Effector CD8-positive, alpha-beta T cell (primary cell): ENCODE results near the gene ANKRD28.
"Not testable (repeated sequence)": the region's sequence is repeated elsewhere in the genome, so short reads cannot be mapped to it uniquely, and the experiment has no call there.

Source experiments
- DNase-seq: peaks from one replicate; lab custom pipeline; 2025; lab: John Stamatoyannopoulos, UW

Gene ANKRD28

DNA sequence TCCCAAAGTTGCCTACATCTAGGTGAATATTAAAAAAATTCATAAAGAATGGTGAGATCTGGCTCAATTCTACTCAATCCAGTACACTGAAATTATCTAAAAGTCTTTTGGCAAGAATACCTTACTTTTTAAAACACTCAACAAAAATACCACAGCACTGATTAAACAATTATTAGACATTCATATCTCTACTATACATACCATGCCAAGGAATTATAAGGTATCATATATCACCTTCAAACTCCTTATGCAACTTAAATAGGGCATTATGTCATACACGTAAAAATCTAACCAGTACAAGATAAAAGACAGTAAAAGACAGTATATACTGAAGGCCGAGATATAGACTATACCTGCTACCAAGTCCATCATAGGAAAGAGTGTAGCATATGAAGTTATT, 6.1 kb upstream of the ANKRD28 start:
- no peak for DNase-seq

DNA sequence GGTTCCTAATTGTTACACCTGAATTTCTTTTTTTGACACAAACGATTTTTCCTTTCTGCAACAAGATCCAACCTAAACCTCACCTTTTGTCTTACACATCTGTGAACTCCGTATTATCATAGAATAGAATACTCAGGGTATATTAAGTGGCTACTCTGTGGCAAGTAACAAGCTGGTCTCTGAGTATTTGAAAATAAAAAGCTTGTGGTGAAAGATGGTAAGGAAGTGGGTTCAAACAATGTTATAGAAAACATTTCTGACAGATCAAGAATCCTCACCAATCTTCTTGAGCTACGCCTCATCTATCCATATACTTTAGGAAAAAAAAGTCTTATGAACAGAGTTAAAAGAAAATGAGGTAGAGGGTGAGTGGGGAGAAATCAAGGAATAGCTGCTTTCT, 3.5 kb upstream of the ANKRD28 start:
- DNase-seq, result no peak

DNA sequence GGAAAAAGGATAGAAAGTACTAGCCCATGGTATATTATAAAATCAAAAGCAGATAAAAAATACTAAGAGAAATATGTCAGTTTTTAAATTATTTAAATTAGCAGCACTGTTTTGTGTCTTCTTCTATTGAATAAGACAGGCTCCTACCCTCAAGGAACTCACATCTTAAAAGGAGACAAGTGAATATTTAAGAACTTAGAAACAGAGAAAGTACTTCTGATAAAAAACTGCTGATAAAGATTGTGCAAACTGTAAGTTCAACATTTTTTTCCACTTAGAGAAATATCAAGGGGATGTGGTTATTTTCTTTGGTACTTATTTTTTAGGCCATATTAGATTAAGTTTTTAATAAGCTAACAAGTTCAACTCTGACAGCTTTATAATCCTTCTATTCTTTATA, 3.0 kb upstream of the ANKRD28 start:
- DNase-seq, result no peak

DNA sequence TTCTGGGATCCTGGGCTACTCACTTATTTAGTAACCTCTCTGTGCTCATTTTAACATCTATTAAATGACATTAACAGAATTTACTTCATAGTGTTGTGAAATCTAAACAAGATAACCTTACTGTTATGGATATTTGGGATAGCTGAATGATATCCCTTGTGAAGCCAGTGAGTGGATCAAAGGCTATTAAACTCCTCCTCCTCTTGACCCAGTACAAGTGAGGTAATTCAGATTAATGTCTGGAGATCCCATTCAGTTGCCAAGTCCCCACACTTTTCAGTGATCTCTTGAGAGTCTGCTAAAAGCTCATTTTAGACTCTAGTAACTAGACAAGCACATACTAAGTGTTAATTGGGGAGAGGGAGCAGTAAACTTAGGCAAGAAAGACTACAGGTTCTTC, 2.5 kb upstream of the ANKRD28 start:
- no peak for DNase-seq

DNA sequence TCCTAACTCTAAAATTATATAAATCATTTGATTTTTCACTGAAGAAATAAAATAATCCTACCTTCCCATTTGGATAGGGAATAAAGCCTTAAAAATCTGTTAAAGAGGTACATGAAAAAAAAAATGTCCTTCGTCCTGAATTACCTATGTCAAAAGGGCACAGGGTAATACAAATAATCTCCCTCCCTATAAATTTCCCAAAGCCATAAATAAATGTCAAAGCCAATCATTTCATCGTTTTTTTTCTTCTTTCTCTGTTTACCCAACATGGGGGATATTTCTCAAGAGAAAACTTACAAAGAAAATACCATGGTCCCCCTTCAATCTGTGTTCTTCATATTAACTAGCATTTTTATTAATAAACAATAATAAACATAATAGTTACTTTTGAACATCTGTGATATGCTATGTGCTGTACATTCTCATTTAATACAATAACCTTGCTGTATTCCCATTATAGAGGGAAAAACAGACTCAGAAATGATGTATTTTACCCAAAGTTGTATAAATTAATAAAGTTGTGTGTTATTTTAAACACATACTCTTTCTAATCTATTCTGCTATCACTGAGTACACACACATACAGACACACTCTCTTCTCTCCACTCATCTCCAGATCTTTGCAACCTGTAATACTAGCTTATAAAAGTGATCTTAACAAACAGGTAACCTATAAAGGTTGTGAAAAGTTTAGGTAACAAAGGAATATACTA, 910 bp upstream of the ANKRD28 start:
- DNase-seq, result no peak

DNA sequence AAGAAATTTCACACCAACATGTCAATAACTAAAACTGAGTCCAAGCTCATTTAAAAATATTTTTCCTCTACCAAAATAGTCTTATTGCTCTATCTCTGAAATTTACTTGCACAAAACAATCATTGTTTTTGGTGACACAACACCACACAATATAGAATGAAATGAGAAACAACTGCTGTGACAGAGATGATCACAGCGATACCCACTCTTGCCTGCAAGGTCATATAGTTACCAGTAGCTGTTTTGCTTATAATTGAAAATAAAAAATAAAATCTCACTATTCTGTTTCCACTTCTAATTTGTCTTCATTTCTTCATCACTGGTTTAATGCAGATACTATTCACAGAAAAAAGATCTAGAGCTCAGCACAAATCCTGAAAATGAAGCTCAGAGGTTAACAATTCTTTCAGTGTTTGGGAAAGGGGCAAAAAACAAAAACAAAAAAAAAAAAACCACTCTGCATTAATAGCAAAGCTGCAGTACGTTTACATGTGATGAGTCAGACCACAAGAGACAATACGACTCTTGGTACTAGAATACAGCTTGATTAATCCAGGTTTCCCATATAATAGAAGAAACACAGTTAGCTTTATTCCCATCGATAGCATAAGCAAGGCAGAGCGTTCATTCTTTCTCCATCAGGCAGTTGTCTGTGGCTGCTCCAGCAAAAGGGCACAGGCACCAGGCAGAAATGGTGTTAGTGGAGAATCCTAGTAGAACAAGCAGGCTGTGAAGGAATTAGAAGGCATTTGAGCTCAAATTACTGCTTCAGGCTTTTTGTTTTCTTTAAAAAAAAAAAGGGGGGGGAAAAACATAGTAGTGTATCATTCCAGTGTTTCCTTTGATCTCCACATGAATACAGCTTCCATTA, 773 bp downstream of the ANKRD28 start:
- DNase-seq, result no peak

DNA sequence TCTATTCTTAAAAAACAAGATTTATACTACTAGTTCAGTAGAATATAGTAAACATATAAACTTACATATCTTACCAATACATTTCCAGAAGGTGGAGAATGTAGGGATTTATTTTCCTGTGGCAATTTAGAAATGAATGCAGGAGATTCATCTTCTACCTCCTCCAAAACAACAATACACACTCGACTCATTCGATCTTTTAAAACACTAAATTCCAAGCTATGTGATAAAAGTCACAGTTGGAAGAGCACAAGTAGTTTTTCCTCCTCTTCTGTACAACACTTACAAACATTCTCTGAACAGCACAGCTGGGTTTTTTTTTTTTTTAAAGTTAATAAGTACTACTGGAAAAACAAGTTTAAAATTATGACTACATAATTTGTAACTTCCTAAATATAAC, 1.4 kb downstream of the ANKRD28 start:
- no peak for DNase-seq

DNA sequence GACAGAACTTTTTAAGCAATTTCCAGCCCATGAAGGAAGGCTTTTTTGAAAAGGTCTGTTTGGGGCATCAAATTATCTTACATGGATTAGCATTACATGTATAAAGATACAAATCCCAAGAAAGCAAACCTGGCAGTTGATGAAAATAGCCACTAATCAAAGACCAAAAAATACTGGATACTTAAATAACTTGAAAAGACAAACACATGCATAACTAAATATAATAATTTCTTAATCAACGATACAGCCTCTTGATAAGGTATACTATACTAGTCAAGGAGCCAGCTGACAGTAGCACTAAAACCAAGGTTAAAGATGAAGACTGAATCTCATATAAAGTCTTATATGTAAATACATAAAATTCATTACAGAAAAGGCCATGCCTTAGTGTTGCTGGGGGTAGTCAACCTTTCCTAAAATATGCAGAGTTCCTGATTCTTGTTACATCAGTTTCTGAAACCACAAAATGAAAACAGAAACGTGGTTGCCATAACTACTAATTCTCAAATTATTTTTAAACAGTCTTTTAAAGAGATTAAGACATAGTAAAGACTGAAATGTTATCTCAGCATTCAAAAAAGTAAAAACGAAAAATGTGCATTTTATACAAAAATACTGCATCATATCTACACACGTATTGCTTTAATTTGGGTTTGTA, 2.0 kb downstream of the ANKRD28 start:
- no peak for DNase-seq

DNA sequence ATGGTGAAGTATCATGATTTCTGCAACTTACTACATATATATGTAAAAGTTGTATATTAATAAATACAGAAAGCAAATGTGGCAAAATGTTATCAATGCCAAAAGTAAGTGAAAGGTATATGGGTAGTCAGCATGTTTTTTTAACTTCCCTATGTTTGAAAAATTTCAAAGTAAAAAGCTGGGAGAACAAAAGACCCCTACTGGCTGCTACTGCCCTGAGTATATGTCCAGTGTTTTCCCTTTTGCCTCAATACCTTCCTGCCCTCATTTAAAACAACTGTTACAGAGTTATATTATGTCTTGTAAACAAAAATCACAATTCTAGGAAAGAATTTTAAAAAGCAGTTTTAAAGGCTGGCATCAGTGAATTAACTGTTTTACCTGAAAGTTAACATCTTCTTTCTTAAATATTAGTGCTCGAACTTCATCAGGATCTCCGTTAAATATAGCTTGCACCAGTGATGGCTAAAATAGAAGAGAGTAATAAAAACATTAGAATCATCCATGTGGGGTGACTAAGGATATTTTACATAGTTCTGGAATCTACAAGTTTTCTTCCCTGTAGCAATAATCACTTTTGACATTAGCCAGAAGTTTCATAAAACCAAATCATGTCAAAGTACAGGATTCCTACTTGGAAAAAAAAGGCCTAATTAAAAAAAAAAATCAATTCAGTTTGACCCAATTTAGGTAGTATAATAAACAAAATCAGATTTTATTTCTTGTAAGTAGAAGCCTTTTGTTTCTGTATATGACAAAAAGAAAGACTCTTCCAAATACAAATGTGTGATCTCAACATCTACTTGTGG, 2.7 kb downstream of the ANKRD28 start:
- DNase-seq, result no peak

DNA sequence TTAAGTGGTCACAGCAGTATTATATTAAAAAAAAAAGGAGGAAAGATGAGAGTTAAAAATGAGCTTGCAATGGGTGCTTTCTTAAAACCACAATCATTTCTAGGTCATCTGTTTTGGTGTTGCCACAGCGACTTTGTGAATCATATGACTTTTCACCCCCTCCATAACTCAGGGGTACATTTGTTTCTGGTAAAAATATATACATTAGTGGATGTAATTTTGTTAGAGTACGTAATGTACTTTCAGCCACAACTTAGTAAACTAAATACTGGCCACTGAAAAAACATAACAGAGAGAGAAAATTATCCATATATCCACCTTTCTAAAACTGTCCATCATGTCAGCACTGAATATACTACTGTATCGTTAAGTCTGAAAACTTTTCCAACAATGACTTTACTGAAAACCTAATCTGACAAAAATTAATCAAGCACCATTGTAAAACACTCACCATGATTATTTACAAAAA, 3.4 kb downstream of the ANKRD28 start:
- no peak for DNase-seq

DNA sequence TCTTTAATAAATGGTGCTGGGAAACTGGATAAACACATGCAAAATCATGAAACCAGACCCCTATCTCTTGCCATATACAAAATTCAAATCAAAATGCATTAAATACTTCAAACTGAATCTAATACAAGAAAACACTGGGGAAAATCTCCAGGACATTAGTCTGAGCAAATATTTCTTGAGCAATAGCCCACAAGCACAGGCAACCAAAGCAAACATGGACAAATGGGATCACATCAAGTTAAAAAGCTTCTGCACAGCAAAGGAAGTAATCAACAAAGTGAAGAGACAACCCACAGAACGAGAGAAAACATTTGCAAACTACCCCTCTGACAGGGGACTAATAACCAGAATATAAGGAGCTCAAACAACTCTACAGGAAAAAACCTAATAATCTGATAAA, 6.3 kb downstream of the ANKRD28 start:
- no peak for DNase-seq

DNA sequence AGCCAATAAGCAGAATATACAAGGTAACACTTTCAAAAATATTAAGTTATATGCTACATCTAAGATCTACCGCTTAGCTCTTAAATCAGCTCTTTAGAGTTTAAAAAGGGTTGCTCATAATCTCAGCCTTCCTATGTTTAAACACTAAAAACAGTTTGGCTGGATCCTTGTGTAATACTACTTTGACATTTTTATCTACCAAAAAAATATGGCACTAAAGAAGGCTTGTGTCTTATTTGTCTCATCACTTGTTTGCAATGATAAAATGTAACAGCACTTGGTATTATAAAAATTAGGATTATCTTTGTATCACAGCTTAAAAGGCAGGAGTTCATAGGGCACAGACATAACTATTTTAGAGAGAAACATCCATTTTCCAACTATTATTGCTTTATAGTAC, 9.8 kb downstream of the ANKRD28 start:
- DNase-seq, result no peak

DNA sequence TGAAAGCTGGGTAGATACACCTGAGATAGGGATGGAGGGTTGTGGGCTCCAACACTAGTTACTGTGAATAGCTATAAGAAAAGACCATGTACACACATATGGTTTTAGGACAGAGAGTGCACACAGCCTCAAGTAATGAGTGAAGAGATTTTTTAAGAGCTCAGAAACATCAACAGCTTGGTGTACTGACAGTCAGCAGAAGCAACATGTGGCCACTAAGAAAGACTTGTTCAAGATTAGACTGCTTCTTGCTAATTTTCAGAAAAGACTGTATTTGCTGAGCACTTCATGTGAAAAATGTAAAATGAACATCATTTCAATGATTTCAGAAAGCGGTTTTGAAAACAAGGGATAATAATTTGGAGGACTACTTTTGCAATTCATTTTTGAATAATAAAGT, 10.3 kb downstream of the ANKRD28 start:
- DNase-seq, result no peak

DNA sequence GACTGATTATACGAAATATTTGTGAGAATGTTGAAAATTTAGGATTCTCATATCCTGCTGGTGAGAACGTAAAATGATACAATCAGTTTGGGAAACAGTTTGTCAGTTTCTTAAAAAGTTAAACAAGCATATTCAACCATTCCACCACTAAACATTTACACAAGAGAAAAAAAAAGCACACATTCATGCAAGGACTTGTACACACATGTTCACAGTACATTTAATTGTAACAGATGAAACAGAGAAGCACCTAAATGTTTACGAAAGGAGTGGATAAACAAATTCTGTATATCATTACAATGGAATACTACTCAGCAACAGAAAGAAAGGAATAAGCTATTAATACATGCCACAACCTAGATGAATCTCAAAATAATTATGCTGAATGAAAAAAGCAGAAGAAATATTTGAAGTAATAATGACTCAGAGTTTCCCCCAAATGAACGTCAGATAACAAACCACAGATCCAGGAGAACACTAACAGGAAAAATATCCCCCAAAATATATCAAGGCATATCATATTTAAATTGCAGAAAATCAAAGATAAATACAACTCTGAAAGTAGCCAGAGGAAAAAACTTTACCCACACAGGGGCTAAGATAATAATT, 14.3 kb downstream of the ANKRD28 start:
- no peak for DNase-seq

DNA sequence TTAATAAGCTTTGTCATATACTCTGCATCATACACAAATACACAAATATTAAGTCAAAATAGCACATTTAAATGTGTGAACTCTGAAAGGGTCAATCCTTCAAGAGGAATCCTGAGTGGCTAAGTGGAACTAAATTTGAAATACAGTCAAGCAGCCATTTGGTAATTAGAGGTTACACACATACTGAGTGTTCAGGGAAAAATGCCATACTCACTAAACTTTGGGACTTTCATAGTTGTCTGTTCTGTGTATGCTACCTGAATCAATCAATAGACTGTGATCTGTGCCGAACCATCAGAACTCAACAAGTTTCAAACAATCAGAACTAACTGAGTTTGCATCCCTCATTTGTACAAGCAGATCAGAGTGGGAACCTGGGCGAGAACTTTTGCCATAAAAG, 15.3 kb downstream of the ANKRD28 start:
- DNase-seq, result no peak

DNA sequence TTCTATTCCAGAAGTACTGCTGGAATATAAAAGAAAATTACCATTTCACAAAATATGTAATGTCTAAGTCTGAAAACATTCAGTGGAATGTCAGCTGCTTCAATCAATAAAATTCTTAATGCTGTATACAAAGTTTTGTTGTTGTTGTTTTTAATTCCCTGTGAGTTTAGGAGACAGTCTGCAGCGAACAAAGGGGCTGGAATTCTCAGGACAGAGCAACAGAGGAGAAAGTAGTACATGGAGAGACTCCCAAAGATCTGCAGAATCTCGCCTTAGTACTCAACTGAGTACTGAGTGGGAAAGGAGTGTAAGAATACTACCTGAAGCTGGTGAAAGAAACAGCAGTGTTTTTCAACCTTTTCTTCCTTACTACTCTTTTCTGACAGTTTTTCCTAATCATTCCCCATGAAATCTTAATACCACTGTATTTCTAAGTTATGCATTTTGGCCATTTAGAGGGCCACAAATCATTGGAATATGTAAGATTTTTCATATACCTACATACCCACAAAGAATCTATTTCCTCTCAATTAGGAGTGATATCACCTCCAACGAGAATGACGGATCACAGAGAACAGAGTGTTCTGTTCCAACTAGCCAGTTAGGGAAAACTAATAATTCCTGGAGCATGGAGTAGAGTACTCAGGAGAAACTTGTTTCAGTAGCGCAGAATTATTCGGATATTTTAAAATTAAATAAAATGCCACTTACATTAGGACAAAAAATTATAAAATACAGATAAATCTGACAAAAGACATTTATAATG, 16.0 kb downstream of the ANKRD28 start:
- DNase-seq, result no peak

DNA sequence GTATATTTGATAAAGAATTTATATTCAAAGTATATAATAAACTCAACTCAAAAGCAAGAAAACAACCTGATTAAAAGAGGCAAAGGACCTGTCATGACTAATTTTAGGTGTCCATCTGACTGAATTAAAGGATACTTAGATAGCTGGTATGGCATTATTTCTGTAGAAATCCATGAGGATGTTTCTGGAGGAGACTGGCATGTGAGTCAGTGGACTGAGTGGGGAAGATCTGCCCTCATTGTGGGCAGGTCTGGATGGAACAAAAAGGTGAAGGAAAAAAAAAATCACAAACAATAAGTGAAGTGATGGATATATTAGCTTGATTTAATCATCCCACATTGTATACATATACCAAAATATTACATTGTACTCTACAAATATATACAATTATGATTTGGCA, 16.6 kb downstream of the ANKRD28 start:
- DNase-seq, result no peak

DNA sequence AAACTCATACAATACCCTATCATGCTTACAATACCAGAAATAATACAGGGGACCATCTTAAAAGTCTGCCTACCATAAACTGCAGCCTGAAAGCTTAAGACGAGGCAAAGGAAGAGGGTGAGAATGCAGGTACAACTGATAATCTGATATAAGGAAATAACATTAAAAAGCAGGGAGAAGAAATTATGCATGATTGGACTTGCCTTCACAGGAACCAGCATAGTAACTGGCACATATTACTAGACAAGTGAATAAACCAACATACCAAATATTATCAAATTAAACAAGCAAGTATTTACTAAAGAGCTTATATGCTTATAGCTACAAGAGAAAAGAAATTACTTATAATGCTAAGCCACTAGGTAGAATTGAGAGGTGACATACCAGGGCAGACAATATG, 18.7 kb downstream of the ANKRD28 start:
- no peak for DNase-seq

DNA sequence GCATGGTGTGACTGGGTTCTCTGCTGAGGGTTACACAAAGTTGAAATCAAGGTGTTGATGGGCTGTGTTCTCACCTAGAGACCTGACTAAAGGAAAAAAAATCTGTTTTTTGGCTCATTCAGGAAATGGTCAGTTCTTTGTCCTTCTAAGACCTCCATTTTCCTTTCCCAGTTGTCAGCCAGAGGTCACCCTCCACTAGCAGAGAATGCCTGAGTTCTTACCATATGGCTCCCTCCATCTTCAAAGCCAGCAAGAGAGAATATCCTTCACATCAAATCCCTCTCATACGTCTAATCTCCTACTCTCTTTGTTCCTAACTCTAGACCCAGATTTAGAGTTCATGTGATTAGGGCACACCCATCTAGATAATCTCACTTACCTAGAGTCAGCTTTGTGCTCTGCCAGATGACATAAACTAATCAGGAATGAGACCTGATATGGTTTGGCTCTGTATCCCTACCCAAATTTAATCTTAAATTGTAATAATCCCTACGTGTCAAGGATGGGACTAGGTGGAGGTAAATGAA, 19.4 kb downstream of the ANKRD28 start:
- DNase-seq, result no peak

DNA sequence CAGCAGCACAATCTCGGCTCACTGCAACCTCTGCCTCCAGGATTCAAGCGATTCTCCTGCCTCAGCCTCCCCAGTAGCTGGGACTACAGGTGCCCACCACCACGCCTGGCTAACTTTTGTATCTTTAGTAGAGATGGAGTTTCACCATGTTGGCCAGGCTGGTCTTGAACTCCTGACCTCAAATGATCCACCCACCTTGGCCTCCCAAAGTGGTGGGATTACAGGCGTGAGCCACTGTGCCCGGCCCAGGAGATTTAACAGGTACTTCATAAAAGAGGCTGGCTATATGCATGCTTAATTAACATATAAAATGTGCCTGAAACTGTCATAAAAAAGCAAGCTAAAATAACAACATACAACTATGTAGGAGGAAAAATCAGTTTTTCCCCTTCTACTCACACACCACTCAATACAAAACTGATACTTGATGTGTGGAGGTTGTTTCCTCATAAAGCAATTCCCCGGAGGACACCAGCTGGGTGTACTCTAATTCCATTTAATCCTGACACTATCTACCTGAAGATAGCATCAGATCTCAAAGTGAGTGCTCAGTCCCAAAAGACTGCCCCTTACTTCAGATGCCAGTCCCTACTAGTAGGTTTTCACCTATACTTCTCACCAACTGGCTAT, 22.7 kb downstream of the ANKRD28 start:
- DNase-seq, result not testable (repeated sequence)
